Smooth muscle cell (in vitro differentiated cells): ENCODE results near the gene TEX53. TPM values are rescaled to one million over a fixed set of nuclear protein-coding genes. Genes with fewer than 3 reads are reported as not detected.

Source experiments
- DNase-seq: peaks from one replicate; lab custom pipeline; 2025; ENCODE audit not compliant: unreplicated experiment; lab: John Stamatoyannopoulos, UW
- H2AFZ ChIP-seq: fragments of 200-600 bp; sonication (generic); 2 replicates; pipeline ENCODE4 v1.6.0; 2016; ENCODE audit warnings: antibody characterized with exemption, low read depth, mild to moderate bottlenecking
- H3F3A ChIP-seq: fragments of 200-600 bp; sonication (generic); 2 replicates; pipeline ENCODE4 v1.6.0; 2017; ENCODE audit warnings: antibody characterized with exemption, low read depth
- H3K27ac ChIP-seq: fragments of 200-600 bp; sonication (generic); 2 replicates; pipeline ENCODE4 v1.5.1; 2016; ENCODE audit warnings: low read depth, mild to moderate bottlenecking
- H3K27me3 ChIP-seq: fragments of 200-600 bp; sonication (generic); 2 replicates; pipeline ENCODE4 v1.6.1; 2016; ENCODE audit warnings: low read depth, mild to moderate bottlenecking
- H3K36me3 ChIP-seq: fragments of 200-600 bp; sonication (generic); 2 replicates; pipeline ENCODE4 v1.5.1; 2016; ENCODE audit warnings: low read depth
- H3K4me1 ChIP-seq: fragments of 200-600 bp; sonication (generic); 2 replicates; pipeline ENCODE4 v1.5.1; 2016; ENCODE audit warnings: low read depth
- H3K4me2 ChIP-seq: fragments of 200-600 bp; sonication (generic); 2 replicates; pipeline ENCODE4 v1.6.0; 2016; ENCODE audit warnings: mild to moderate bottlenecking
- H3K4me3 ChIP-seq: fragments of 200-600 bp; sonication (generic); 2 replicates; pipeline ENCODE4 v1.5.1; 2016; ENCODE audit warnings: mild to moderate bottlenecking
- H3K79me2 ChIP-seq: fragments of 200-600 bp; sonication (generic); 2 replicates; pipeline ENCODE4 v1.6.0; 2016; ENCODE audit warnings: low read depth, mild to moderate bottlenecking
- H3K9ac ChIP-seq: fragments of 200-600 bp; sonication (generic); 2 replicates; pipeline ENCODE4 v1.6.0; 2016; ENCODE audit warnings: low read depth
- H3K9me3 ChIP-seq: fragments of 200-600 bp; sonication (generic); replicated peaks from 2 replicates; pipeline ENCODE4 v1.5.1; 2016; ENCODE audit warnings: low read depth
- H4K20me1 ChIP-seq: fragments of 200-600 bp; sonication (generic); 2 replicates; pipeline ENCODE4 v1.6.0; 2016; ENCODE audit warnings: low read depth
- WGBS: methylation state at CpG from one replicate; pipeline ENCODE4 v1.1.7; 2016; ENCODE audit warnings: low lambda C conversion rate; 5-methylcytosine and 5-hydroxymethylcytosine counted together
- polyA plus RNA-seq: library from polyadenylated mRNA; unstranded; fragments of >200 nt; fragmentation: Nextera tagmentation; extraction: Ambion mirVana; gene quantifications from 2 replicates; pipeline ENCODE4 v1.2.1, GENCODE V29; 2016
- small RNA-seq: library from RNA; depleted of rRNA; stranded (forward); fragments of <200 nt; gene quantifications from one replicate; pipeline ENCODE3, GENCODE V24; 2014
- total RNA-seq: library from RNA; depleted of rRNA; stranded (reverse); fragments of >200 nt; gene quantifications from 2 replicates; pipeline ENCODE4 v1.2.3, GENCODE V29; 2014
- TF ChIP-seq, protein P1 (sequence below): fragments of 200-600 bp; sonication (generic); IDR thresholded peaks from 2 replicates; pipeline ENCODE4 v1.5.1; 2017; ENCODE audit warnings: borderline replicate concordance, mild to moderate bottlenecking, antibody characterized with exemption; ENCODE audit not compliant: insufficient read depth, poor library complexity, severe bottlenecking

TEX53 gene
- total and polyA plus RNA-seq, 2 experiments from 2014 or later: not detected

DNA sequence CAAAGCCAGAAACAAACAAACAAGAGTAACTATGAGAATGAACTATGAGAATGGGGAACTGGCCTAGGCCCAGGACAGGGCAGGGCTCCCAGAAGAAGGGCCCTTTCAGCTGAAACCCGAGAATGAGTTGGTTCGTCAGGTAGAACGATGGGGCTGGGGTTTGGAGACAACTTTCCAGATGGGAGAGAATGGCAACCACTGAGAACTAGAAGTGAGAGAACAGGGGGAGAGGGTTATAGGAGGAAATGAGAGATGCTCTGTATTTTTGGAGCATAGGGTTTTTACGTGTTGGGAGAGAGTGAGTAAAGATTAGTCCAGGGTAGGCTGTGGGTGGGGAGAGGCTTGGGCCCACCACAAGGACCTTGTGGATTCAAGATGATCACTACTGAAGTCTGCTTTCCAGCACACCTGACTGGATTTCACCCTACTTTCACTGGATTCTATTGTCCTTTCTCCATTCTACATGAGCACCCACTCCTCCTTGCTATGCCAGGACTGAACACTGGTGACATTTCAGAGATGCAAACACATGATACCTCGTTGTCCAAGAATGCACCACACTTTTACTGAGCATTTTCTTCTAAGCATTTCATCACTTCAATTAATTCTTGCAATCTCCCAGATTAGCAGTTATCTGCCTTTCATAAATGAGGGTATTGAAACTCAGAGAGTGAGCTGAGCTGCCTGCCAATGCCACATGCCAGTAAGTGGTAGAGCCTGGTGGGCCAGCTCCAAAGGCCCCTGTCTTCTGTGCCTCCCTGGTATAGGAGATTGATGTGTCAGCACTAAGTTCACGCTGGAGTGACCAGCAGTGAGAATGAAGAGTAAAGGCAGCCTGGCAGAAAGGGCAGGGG is 49.7 kb downstream of the TEX53 start:
- Histone ChIP-seq H3K27ac (no peak overlapping the region), H4K20me1 (no peaks in the 10 kb centered on the region), H3K9me3 (no peaks in the 10 kb centered on the region), H3K27me3 (no peaks in the 10 kb centered on the region), H3K4me3 (no peak overlapping the region), H3K36me3 (no peaks in the 10 kb centered on the region), H3K79me2 (peaks cover 8% of the 10 kb centered on the region), H3F3A (peaks cover 11% of the 10 kb centered on the region), H3K4me2 (no peak overlapping the region), H3K9ac (no peak overlapping the region), H3K4me1 (no peaks in the 10 kb centered on the region), H2AFZ (no peak overlapping the region)
- TF ChIP-seq, protein P1, sequence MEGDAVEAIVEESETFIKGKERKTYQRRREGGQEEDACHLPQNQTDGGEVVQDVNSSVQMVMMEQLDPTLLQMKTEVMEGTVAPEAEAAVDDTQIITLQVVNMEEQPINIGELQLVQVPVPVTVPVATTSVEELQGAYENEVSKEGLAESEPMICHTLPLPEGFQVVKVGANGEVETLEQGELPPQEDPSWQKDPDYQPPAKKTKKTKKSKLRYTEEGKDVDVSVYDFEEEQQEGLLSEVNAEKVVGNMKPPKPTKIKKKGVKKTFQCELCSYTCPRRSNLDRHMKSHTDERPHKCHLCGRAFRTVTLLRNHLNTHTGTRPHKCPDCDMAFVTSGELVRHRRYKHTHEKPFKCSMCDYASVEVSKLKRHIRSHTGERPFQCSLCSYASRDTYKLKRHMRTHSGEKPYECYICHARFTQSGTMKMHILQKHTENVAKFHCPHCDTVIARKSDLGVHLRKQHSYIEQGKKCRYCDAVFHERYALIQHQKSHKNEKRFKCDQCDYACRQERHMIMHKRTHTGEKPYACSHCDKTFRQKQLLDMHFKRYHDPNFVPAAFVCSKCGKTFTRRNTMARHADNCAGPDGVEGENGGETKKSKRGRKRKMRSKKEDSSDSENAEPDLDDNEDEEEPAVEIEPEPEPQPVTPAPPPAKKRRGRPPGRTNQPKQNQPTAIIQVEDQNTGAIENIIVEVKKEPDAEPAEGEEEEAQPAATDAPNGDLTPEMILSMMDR: no peak
- no peak for DNase-seq
- WGBS: 86% methylated on average over 6 of the region's 6 CpGs

DNA sequence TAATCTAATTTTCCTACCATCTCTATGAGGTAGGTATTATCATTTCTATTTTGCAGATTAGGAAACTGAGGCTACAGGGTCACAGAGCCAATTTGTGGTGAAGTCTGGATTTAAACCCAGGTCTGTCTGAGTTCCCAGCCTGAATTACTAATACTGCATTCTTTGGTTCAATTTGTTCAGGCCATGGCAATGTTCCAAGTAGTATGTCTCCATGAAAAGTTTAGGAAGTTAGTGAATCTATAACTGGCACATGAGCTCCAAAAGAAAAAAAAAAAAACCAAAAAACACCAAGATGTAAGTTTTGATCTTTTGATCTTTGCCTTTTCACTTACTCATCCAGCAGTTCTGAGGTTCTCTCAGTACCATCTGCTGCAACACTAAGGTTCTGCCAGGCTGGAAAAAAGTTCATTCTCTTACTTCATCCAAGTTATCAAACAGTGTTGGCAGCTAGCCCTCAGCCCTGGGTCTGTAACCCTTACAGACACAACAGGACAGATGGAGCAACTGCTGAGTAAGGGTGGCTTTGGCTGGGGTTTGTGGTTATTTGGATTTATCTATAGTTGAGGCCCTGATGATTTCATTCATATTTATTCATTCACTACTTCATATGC is 50.9 kb downstream of the TEX53 start:
- Histone ChIP-seq H3K36me3 (no peaks in the 10 kb centered on the region), H2AFZ (no peak overlapping the region), H3K27ac (peak overlapping the region; percentile 39), H3F3A (peaks cover 8% of the 10 kb centered on the region), H3K4me1 (no peaks in the 10 kb centered on the region), H3K27me3 (no peaks in the 10 kb centered on the region), H3K9ac (no peak overlapping the region), H3K4me2 (peak overlapping the region; percentile 20), H3K9me3 (no peaks in the 10 kb centered on the region), H3K79me2 (no peaks in the 10 kb centered on the region), H3K4me3 (no peak overlapping the region), H4K20me1 (no peaks in the 10 kb centered on the region)
- no peak for DNase-seq
- TF ChIP-seq, protein P1: no peak

Small RNAs within 50 kb of the gene (small RNA-seq; reads per million reads assigned to genes)
- gene RF00019: not detected

Other genes starting within 250 kb of the TEX53 start
- 2.9 and 3.6 TPM in 2 replicates for gene WHRN, start 152.3 kb downstream of the TEX53 start, total RNA-seq
- gene WHRN, start 152.3 kb downstream of the TEX53 start, polyA plus RNA-seq: 11.9 and 12.9 TPM in 2 replicates
- gene ATP6V1G1, start 70.0 kb downstream of the TEX53 start, total RNA-seq: 389 and 400 TPM in 2 replicates
- 335 and 340 TPM in 2 replicates for gene ATP6V1G1, start 70.0 kb downstream of the TEX53 start, polyA plus RNA-seq
- gene TMEM268, start 46.5 kb downstream of the TEX53 start, total RNA-seq: 5.8 and 9.3 TPM in 2 replicates
- 8.1 and 9.3 TPM in 2 replicates for gene TMEM268, start 46.5 kb downstream of the TEX53 start, polyA plus RNA-seq
- gene TEX48, start 24.4 kb upstream of the TEX53 start, total RNA-seq: not detected in 2 replicates
- 0.58 TPM in 1 of 2 replicates, not detected in the other for gene TEX48, start 24.4 kb upstream of the TEX53 start, polyA plus RNA-seq
- 4.1 and 5.5 TPM in 2 replicates for gene TNFSF15, start 148.2 kb upstream of the TEX53 start, total RNA-seq
- 2.3 and 2.9 TPM in 2 replicates for gene TNFSF15, start 148.2 kb upstream of the TEX53 start, polyA plus RNA-seq